GM18511 (cell line): ENCODE measurements around the gene STK17A.
"Not testable (repeated sequence)": the region's sequence is repeated elsewhere in the genome, so short reads cannot be mapped to it uniquely, and the experiment has no call there.

Experiments used
- ATAC-seq: cut with Tn5 transposase; IDR thresholded peaks from one replicate; pipeline ENCODE4 v1.9.1; 2021; ENCODE audit warnings: mild to moderate bottlenecking, moderate library complexity; ENCODE audit not compliant: unreplicated experiment

Gene STK17A

DNA sequence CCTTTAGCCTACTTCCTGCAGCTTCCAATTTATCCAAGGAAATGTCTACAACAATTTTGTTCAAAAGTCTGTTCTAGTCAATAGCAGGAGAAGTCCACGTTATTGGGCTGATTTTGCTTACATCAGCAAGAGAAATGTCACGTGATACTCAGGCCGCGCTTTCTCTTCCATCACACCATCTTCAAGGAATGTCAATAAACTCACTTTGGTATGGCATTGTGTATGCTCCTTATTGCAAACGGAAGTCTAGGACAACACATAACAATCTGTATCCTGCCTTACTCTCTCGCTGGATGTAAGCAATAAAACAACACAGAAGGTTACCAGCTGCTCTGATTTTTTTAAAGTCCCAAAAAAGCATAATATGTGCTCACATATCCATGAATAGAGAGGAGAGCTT is 17.1 kb upstream of the STK17A start:
- ATAC-seq: no peak

DNA sequence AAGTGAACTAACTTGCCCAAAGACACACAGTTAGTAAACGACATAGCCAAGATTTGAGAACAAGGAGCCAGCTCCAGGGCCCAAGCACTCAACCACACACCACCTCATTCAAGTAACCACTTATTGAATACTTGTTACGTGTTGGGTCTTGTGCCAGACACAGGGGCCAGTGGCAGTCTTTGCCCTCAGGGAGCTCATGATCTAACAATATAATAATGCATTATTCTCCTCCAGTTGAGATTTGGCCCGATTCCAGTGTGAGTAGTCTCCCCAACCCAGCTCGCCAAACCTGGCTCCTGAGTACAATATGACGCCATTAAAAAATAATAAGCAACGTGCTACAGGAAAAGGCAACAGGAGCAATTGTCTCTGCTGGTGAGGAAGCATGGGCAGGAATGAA is 14.4 kb upstream of the STK17A start:
- ATAC-seq: no peak

DNA sequence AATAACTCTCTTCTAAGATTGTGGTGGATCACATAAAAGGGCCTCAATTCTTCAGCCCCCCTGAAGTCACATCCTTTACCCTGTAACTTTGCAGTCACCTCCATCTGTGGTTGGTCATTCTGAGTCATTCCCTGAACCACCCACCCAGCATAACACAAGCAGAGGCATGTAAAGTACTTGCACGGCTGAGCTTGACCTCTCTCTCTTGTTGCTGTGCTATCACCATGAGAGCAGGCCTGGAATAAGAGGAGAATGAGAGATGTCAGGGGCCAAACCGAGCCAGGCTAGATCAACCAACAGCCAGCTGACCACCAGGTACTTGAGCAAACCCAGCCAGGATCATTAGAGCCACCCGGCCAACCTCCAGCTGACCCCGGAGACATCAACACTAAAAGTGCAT is 13.5 kb upstream of the STK17A start:
- ATAC-seq: peak; percentile 81

DNA sequence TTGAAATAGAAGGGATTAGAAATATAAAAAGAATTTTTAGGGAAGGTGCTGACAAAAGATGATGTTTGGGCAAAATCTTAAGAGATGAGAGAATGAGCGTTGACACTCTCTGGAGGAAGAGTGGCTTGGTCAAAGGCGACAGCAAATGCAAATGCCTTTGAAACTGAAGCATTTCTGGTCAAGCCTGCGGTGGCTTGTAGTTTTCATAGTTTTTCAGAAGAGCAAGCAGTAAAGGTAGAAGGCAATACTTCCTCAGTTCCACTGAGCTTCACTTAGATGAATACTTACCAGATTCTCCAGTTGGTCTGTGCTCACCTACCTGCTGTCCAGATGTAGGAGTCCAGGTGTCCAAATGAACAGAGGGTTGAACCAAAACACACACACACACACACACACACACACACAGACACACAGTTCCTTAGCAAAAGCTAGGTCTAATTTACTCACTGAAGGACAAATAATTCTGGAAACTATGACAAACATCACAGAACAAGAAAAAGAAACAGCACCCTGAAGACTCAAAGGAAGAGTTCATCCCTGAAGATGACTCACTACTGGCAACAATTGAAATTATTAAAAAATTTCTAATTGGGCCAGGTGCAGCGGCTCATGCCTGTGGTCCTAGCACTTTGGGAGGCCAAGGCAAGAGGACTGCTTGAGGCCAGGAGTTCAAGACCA is 12.1 kb upstream of the STK17A start:
- ATAC-seq: peak; percentile 45

DNA sequence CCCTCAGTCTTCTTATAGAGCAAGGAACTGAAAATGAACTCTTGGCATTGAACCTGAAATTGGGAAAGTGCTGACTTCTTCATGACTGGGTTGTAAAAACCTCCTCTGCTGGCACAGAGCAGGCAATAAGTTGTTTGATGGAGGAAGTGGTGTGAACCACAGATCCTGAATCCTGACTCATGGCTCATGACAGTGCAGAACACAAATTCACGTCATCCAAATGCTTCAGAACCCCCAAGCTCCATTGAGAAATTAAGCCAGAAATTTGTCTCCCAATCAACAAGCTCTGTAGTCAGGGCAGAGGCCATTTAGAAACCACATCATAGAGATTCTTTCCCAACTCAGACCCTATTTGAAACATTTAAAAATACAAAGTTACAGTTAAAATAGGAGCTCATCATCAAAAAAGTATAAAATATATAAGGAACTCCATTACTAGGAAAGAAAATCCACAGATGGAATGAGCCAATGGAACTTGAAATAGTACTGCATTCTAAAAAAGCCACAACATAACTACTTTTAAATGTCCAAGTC is 10.3 kb upstream of the STK17A start:
- no peak for ATAC-seq

DNA sequence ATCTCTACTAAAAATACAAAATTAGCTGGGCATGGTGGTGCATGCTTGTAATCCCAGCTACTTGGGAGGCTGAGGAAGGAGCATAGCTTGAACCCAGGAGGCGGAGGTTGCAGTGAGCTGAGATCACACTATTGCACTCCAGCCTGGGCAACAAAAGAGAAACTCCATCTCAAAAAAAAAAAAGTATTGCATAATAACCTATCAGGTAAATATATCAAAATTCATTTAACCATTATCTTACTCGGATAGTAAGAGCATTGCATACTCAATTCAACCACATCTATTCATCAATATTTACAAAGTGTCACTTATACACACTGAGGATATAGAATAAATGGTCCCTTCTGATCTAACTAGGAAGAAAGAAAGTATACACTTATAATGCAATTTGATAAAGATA is 9.1 kb upstream of the STK17A start:
- ATAC-seq: not testable (repeated sequence)

DNA sequence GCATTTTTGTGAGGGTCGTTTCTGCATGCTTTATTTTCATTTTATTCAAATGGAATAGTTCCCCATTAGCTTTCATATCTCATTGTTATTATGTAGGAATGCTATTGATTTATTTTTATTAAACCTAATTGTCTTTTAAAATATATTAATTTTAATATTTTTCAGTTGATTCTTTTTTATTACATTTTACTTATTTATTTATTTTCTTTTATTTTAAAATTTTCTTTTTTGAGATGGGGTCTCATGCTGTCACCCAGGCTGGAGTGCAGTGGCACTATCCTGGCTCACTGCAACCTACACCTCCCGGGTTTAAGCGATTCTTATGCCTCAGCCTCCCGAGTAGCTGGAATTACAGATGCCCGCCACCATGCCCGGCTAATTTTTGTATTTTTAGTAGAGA is 7.4 kb upstream of the STK17A start:
- no peak for ATAC-seq

DNA sequence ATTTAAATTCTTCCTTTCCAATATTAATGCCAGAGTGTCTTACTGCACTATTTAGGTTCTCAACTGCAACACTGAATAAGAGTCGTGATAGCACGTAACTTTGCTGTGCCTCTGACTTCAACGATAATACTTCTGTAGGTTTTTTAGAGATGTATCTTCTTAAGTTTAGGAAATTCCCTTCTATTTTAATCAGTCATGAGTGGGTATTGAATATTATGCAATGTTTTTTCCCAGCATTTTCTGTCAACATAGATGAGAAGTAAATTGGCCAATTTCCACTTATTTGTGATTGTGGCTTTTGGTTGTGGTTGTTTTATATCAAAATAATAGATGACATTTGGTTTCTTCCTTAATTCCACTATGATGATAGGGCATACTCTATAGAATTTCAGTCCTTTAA is 6.7 kb upstream of the STK17A start:
- no peak for ATAC-seq

DNA sequence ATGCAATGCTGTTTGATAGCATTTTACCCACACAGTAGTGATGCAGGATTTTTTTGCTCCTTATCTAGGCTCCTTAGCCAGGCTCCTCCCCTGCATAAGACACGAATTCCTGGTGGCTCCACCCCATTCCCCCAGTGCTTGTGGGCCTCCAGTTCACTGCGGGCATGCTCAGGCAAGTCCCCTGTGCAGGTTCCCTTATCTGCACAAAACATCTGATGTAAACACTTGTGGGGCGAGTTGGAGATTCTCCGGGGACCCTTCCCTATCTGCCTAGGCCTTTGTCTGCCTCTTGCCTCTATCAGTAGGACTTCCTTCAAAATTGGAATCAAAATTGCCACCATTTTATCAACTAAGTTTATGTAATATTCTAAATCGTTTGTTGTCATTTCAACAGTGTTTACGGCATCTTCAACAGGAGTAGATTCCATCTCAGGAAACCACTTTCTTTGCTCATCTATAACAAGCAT is 5.4 kb upstream of the STK17A start:
- no peak for ATAC-seq

DNA sequence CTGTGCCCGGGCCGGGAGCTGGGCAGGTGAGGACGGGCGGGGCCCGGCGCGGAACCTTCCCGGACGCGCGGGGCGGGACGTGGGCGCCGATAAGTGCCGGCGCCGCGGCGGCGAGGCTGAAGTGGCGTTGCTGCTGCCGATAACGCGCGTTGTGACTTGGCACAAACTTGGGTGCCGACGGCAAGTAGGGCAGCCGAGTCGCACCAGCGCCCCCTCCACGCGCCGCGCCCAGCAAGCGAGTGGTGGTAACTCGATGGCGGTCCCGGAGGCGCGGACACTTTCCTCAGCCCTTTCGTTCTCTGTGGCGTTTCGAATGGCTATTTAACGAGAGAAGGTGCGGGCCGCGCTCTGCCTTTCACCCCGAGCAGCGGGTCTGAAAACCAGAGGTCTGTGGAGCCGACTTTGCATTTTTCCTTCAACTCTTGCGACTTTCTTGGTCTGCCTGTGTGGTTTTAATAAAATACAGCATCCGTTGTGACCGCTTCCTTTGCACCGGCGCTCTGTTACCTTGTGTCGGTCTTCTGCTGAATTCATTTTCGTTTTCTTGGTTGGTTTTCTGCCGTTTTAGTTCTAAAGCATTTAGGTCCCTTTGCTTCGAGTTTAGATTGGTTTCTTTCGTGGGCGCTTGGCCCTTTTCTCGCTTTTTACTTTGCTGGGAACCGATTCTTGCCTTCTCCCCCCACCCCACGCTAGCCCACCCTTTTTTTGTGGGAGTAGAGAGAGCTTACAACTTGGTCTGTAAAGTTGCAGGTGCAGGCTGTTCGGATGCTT is 701 bp downstream of the STK17A start:
- ATAC-seq: peak; percentile 23

DNA sequence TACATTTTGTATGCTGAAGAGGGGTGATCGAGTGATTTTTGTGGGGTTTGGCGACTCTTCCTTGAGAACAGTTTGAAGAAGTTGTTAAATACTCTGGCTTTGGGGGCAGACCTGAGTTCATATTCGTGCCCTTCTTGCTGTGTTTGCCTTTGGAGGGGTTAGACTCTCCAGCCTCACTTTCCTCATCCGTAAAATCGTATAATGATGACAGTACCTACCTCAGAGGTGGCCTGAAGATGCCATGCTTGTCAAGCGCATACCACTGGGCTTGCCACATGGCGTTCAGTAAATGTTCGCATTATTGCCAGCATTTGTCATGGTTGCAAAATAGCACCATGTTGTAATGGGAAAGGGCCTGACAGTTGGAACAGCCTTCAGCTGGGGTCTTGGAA is 1.3 kb downstream of the STK17A start:
- ATAC-seq: no peak

DNA sequence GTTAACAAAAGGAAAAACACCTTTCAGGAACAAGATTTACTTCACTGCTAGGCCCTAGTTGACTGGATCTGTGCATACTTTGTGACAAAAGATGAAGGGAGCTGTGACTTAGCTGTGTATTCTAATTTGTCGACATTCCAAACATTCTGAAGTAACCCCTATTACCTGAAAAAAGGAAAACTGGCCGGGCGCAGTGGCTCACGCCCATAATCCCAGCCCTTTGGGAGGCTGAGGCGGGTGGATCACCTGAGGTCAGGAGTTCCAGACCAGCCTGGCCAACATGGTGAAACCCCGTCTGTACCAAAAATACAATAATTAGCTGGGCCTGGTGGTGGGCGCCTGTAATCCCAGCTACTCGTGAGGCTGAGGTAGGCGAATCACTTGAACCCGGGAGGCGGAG is 1.8 kb downstream of the STK17A start:
- ATAC-seq: not testable (repeated sequence)

DNA sequence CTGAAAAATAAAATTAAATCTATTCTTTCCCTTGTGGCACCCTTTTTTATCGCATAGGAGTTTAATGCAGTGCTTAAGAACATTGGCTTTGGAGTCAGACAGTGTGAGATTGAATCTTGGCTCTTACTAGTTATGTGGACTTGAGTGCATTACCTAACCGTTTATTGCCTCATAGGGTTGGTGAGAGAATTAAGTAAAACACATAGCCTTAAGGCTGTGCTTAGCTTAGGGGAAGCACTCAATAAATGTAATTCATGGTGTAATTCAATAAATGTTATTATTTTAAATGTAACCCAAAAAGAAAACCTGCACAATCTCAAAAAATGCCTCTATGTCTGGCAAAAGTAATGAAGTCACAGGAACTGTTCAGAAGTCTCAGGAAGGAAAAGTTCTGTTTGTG is 2.7 kb downstream of the STK17A start:
- no peak for ATAC-seq

DNA sequence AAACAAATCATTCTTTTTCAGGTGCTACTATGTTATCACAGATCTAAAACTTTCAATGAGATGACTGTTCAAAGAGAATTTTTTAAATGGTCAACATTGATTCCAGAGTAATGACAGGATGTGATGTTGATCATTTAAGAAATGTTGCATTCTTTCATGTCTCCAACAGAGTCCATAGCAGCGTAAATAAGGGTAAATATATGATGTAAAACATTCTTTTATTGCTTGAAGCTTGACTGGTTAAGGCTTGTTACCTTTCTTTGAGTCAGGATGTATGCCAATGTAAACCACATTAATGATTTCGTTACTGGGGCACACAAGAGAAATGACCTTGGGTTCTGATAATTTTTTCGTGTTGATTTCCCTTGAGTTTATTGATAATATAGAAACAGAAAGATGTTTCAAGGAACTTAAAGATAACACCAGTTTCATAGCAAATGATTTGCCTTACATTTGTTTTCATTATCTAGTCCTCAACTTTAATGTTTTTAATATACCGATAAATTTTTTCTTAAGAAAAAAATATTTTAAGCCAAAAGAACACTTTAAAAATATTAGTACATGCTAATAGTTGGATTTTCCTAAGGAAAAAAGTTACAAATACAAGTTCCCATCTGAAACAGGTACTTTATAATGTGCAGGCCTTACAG is 3.5 kb downstream of the STK17A start:
- no peak for ATAC-seq

DNA sequence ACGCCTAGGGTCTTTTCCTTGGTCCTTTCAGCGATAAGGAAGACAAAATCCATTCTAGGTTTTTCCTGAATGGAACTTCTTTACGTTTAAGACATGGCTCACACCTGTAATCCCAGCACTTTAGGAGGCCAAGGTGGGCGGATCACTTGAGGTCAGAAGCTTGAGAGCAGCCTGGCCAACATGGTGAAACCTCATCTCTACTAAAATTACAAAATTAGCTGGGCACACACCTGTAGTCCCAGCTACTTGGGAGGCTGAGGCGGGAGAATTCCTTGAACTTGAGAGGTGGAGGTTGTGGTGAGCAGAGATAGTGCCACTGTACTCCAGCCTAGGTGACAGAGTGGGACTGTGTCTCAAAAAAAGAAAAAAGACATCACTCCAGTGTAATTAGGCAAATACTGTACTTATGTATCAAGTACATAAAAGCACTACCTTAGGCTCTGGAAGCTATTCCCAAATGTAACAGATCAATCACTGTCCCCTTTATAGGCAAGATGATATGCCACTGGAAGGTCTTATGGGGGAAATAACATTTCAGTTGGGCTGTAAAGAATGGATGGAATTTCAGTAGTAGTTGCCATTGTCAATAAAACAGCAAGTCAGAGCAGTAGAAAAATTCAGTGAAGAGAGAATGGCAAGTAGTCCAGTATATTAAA is 5.7 kb downstream of the STK17A start:
- no peak for ATAC-seq

DNA sequence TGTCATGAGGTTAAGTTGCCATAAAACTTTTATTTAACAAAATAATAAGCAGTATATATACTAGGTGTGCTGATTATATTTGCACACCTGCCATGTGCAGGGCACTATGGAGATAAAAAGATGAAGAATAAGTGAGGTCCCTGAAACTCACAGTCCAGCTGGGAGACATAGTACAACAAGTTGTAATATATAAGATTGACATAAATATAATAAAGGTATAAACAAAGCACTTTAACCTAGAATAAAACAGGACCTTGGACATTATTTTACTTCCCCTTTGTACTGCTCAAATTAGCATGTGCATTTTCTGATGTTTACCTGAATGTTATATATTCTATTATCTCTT is 6.2 kb downstream of the STK17A start:
- no peak for ATAC-seq

DNA sequence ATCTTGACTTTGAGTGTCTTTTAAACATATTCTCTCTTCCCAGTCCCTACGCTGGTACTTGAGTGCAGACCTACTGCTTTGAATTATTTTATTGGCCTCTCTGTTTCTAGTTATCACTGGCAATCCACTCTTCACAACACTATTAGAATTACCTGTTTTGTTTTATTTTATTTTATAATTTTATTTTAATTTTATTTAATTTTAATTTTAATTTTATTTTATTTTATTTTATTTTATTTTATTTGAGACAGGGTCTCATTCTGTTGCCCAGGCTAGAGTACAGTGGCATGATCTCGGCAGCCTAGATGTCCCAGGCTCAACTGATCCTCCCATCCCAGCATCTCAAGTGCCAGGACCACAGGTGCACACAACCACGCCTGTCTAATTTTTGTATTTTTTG is 6.8 kb downstream of the STK17A start:
- no peak for ATAC-seq

DNA sequence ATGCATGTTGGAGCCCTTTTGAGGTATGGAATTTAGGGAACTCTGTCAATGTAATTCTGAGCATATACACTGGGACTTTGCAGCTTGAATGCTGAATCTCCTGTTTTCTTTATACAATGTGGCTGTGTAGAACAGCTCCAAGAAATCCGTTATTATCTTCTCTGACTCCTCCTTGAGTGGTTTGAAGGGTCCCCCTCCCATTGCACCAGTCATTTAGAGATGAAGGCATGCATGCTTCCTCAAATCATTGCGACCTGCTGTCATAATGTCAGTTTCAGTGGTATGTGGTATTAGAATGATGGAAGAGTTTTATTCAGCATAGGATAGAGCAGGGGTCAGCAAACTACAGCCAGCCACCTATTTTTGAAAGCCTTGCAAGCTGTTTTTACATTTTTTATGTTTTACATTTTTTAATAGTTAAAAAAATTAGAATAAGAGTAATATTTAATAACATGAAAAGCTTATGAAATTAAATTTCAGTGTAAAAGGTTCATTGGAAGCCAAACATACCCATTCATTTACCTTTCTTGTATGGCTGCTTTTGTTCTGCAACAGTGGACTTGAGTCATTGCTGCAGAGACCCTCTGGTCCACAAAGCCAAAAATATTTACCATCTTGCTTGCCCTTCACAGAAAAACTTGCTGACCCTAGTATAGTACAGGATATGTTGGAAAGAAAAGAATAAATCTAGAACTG is 8.1 kb downstream of the STK17A start:
- peak; percentile 76 for ATAC-seq

DNA sequence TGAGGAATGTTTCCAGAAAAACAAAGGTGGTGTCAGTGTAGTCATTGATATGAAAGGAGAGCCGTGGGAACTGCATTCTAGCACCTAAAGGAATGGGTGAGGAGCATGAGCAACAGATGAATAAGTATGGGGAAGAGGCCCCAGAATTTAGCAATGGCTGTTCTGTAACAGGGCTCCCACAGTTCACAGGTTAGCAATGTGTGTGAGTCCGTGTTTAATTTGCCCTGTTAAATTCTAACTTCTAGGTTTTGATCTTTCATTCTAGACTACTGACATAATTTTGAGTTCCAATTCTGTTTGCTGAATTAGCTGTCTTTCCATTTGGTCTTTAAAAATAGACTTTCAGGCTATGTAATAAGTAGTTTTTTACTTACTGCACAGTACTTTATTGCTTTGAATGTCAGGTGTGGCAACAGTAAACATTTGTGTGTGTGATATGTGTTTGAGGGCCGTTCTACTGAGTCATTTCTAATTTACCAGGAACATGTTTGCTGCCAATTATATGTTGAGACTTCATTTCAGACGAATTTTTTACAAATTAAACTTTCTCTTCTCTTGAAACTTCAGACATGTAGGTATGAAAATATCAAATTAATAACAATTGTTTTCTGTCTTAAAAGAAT is 8.8 kb downstream of the STK17A start:
- peak; percentile 34 for ATAC-seq

DNA sequence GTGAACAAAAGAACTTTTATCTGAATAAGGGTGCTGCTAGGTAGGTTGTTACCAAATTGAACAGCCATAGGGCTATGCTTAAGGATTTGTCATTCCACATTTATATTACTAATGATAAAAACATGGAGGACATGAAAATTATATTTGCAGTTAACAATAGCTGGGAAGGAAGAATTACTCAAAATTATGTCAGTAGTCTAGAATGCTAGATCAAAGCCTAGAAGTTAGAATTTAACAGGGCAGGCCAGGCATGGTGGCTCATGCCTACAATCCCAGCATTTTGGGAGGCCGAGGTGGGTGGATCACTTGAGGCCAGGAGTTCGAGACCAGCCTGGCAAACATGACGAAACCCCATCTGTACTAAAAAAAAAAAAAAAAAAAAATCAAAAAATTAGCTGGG is 9.4 kb downstream of the STK17A start:
- no peak for ATAC-seq
